ENCODE measurements around the gene FAM118B.

GRCh38 chr11:126172596-126173038 is 39.0 kb upstream of the FAM118B start:
- TF ChIP-seq CTCF (IDR thresholded peaks at IDR 0.05), result no peak
- TF ChIP-seq EP300 (IDR thresholded peaks at IDR 0.05), result peak in 1 of 2 donors; percentile 42

Measured in tibial nerve (tissue), 4 donors.